PC-3 (cell line): ENCODE results near the gene TCL1A.

Experiments used
- EZH2 ChIP-seq: fragments of 300-600 bp; sonication (generic); IDR thresholded peaks from one replicate; pipeline ENCODE4 v1.6.1; 2017; ENCODE audit warnings: antibody characterized with exemption, mild to moderate bottlenecking, low read length; ENCODE audit not compliant: unreplicated experiment
- EZH2phosphoT487 ChIP-seq: fragments of 300-600 bp; sonication (generic); IDR thresholded peaks from 2 replicates; pipeline ENCODE4 v1.6.1; 2018; ENCODE audit warnings: mild to moderate bottlenecking, antibody characterized with exemption, low read length, borderline replicate concordance
- TF ChIP-seq, protein P1 (sequence below): fragments of 300-600 bp; sonication (generic); conservative IDR thresholded peaks from 2 replicates; pipeline ENCODE4 v1.5.1; 2017; ENCODE audit warnings: antibody characterized with exemption, low read depth, mild to moderate bottlenecking, low read length

DNA sequence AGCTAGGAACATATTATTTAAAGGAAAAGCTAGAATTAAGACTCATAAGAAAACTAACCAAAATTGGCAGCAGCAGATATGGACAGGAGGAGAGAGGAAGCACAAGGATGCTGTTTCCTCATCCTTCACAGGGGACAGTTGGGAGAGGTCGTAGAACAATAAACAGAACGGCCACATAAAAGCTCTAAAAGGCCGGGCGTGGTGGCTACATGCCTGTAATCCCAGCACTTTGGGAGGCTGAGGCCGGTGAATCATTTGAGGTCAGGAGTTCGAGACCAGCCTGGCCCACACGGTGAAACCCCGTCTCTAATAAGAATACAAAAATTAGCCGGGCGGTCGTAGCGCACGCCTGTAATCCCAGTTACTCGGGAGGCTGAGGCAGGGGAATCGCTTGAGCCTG, 17.2 kb downstream of the TCL1A start:
- TF ChIP-seq, protein P1, sequence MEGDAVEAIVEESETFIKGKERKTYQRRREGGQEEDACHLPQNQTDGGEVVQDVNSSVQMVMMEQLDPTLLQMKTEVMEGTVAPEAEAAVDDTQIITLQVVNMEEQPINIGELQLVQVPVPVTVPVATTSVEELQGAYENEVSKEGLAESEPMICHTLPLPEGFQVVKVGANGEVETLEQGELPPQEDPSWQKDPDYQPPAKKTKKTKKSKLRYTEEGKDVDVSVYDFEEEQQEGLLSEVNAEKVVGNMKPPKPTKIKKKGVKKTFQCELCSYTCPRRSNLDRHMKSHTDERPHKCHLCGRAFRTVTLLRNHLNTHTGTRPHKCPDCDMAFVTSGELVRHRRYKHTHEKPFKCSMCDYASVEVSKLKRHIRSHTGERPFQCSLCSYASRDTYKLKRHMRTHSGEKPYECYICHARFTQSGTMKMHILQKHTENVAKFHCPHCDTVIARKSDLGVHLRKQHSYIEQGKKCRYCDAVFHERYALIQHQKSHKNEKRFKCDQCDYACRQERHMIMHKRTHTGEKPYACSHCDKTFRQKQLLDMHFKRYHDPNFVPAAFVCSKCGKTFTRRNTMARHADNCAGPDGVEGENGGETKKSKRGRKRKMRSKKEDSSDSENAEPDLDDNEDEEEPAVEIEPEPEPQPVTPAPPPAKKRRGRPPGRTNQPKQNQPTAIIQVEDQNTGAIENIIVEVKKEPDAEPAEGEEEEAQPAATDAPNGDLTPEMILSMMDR = no peak
- TF ChIP-seq EZH2 (no peak), EZH2phosphoT487 (no peak)
